Motor neuron (in vitro differentiated cells): ENCODE measurements around the gene IQCB1. TPM values are rescaled to one million over a fixed set of nuclear protein-coding genes. Genes with fewer than 3 reads are reported as not detected.

Experiments used
- ATAC-seq, 8 experiments: fragments of 200-7000 bp; cut with Tn5 transposase; replicated peaks in 6 of 8; 2 replicates each; pipeline ENCODE4 v1.8.0; 2021; ENCODE audit warnings: mild to moderate bottlenecking in 8 of 8, moderate library complexity in 8 of 8
- H3K27ac ChIP-seq, 2 donors: fragments of 250-450 bp; sonication (Bioruptor Pico); 2 replicates each; pipeline ENCODE4 v1.9.0; 2021; ENCODE audit warnings: antibody characterized with exemption in 2 of 2, mild to moderate bottlenecking in 2 of 2, moderate library complexity in 1 of 2
- H3K4me1 ChIP-seq, 2 donors: fragments of 250-450 bp; sonication (Bioruptor Pico); replicated peaks in 1 of 2; 2 replicates each; pipeline ENCODE4 v1.6.1; 2021; ENCODE audit warnings: antibody characterized with exemption in 2 of 2, mild to moderate bottlenecking in 2 of 2, moderate library complexity in 1 of 2
- H3K4me3 ChIP-seq, 5 donors: fragments of 250-450 bp; sonication (Bioruptor Pico); 2 replicates each; pipeline ENCODE4 v1.9.0; 2021; ENCODE audit warnings: antibody characterized with exemption in 5 of 5, mild to moderate bottlenecking in 5 of 5, moderate library complexity in 4 of 5
- WGBS, 10 experiments: fragments of 450-650 bp; shearing (Covaris generic); methylation state at CpG; one replicate each; pipeline ENCODE4 v1.0.0; 2022; 5-methylcytosine and 5-hydroxymethylcytosine counted together
- in situ Hi-C, 9 experiments: fragments of 400-800 bp; cut with MboI; loops; one replicate each; pipeline ENCODE4 v1.15.0; 2021; ENCODE audit warnings: low sequenced_read_pairs in 9 of 9, low pct_unique_long_range_greater_than_20kb in 2 of 9; ENCODE audit not compliant: unreplicated experiment in 9 of 9
- total RNA-seq, 8 experiments: library from RNA; unstranded; fragments of 300-600 nt; gene quantifications; 2 replicates each; pipeline versions ENCODE4 v1.2.3 to v1.2.4, GENCODE V29; 2022

IQCB1 gene
- total RNA-seq, 8 experiments from 2014 or later: 20.0 to 46.6 (median 36.4) TPM

DNA sequence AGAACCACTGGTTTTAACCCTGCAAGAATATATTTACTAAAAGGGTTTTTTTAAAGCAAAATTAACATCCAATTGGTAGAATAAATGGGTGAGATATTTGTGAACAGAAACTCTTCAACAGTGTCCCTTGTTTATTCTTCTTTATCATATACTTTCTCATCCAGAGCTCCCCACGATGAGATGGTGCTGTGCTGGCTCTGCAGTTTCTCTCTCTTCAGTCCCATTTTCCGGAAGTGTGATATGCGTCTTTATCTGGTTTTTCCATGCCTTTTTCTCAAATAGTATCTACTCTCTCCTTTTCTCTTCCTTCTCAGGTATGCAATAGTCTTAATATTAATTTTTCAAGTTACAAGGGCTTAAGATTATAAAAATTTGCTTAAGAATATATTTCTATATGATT is 1.6 kb upstream of the IQCB1 start:
- Histone ChIP-seq H3K4me3 (no peak overlapping the region), H3K4me1 (peaks cover 2 to 11% of the 10 kb centered on the region in 2 donors), H3K27ac (no peak overlapping the region)
- in situ Hi-C loops: no loop called here
- WGBS, 10 experiments: 67 to 100% (median 82%) methylated on average over 1 to 3 of the region's 3 CpGs
- no peak for ATAC-seq

DNA sequence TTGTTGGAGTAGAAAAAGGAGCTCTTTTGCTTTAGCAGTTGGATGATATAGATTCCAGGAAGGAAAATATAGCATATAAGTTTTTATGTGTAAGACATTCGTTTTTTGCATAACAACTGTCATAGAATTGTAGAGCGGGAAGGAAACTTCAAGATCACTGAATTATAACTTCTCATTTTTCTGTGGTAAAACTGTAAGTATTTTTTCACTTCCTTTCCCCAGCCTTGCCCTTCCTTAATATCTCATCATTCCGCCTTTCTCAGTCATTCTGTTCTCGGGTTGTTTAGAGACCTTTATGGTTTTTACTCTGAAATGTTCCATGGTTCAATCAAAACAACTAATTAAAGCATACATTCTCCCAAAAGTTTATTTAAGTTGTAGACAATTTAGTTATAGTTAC is 1.2 kb upstream of the IQCB1 start:
- in situ Hi-C loops: no loop called here
- Histone ChIP-seq H3K27ac (no peak overlapping the region), H3K4me1 (peaks cover 2 to 11% of the 10 kb centered on the region in 2 donors), H3K4me3 (peak overlapping the region; percentile 48 to 77 (median 60))
- 46 to 83% (median 69%) methylated on average over 2 to 4 of the region's 4 CpGs for WGBS, 10 experiments
- ATAC-seq: no peak

DNA sequence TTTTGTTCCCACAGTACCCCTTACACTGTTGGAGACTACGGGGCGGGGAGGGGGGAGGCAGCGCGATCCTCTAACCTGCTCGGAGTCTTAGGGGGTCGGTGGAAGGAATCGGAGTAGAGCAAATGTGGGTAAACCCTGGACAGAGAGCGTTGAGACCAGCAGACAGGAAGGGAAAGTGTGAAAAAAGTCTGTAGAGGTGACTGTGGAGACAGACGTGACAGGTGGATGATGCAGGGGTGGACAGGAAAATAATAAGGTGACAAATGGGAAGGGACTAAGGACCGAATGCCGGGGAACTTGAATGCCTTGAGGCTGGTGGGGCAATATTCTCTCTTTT is 573 bp upstream of the IQCB1 start:
- peak overlapping the region; percentile 48 to 77 (median 60) for H3K4me3 ChIP-seq
- peaks cover 2 to 11% of the 10 kb centered on the region in 2 donors for H3K4me1 ChIP-seq
- in situ Hi-C loops: no loop called here
- WGBS, 10 experiments: 0% methylated on average over 1 to 7 of the region's 11 CpGs; no CpG with 5 or more reads in 6 of the 10 experiments
- peak overlapping the region; percentile 12 to 37 for H3K27ac ChIP-seq
- ATAC-seq: peak in 2 of 8 experiments; percentile 8 to 9

DNA sequence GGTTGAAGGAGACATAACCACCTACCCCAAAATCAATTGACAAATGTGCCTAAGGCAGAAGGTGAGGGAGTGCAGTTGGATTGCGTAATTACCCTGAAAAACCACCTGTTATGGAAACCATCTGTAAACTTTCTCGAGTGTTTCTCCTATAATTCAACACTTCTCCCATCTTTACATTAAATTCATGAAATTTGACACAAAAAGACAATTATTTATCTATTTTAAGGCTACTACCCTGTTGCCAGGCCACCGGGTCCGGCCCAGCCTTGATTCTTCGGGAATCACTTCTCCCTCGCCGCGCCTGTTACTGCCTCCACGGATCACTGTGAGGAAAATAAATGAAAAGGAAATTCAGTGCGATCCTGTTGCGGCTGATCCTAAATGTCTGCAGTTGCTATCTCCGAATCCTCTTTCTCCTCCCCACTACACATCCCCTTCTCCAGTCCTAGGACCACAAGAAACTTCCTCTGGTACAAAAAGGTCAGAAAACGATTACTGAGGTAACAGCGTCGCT is 646 bp downstream of the IQCB1 start:
- Histone ChIP-seq H3K4me3 (peak overlapping the region; percentile 48 to 77 (median 60)), H3K4me1 (peaks cover 2 to 11% of the 10 kb centered on the region in 2 donors), H3K27ac (peak overlapping the region in 1 of 2 donors; percentile 66)
- ATAC-seq: no peak
- 0 to 20% (median 9%) methylated on average over 1 to 11 of the region's 15 CpGs; no CpG with 5 or more reads in 1 of the 10 experiments for WGBS, 10 experiments
- in situ Hi-C loops: no loop called here

DNA sequence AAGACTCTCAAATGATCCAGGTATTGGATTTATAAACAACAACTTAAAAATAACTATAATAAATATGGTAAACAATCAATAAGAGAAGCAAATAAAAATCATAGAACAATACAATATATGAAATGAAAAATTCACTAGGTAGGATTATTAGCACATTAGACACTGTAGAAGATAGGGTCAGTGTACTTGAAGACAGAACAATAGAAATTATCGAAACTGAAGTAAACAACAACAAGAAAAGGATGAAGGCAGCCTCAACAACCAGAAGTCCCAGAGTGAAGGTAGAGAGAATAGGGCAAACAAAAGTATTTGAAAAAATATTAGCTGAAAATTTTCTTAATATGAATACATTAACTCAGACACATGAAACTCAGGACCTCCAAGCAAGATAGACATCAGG is 11.9 kb downstream of the IQCB1 start:
- Histone ChIP-seq H3K4me1 (no peaks in the 10 kb centered on the region), H3K4me3 (no peak overlapping the region), H3K27ac (no peak overlapping the region)
- in situ Hi-C loops: no loop called here
- WGBS, 10 experiments: 89 to 100% (median 100%) methylated on average over 1 of the region's 1 CpG
- no peak for ATAC-seq

DNA sequence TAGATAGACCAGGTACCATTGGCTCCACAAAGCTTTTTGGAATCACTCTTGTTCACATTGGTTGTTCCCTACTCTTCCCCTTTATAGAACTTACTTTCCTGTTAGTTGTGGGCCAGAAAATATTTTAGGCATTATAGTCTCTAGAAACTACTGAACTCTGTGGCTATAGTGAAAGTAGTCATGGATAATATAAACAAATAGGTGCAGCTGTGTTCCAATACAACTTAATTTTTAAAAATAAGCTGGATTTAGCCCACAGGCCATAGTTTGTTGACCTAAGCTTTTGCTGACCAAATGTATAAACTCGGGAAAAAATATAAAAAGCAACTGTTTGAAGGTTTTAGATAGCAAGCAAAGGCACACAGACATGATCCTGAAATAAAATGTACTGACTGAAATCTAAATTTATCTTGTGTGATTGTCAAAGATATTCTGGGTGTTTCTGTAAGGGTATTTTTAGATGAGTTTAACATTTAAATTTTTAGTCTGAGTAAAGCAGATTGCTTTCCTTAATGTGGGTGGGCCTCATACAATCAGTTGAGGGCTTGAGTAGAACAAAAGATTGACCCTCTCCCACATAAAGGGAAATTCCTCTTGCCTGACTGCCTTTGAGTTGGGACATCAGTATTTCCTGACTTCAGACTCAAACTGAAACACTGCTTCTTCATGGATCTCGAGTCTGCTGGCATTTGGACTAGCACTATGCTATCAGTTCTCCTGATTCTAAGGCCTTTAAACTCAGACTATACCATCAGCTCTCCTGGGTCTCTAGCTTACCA is 13.2 kb downstream of the IQCB1 start:
- Histone ChIP-seq H3K4me3 (no peak overlapping the region), H3K27ac (no peak overlapping the region), H3K4me1 (no peaks in the 10 kb centered on the region)
- in situ Hi-C loops: no loop called here
- ATAC-seq: no peak
- WGBS, 10 experiments: 90 to 100% (median 100%) methylated on average over 1 to 2 of the region's 2 CpGs; no CpG with 5 or more reads in 3 of the 10 experiments

DNA sequence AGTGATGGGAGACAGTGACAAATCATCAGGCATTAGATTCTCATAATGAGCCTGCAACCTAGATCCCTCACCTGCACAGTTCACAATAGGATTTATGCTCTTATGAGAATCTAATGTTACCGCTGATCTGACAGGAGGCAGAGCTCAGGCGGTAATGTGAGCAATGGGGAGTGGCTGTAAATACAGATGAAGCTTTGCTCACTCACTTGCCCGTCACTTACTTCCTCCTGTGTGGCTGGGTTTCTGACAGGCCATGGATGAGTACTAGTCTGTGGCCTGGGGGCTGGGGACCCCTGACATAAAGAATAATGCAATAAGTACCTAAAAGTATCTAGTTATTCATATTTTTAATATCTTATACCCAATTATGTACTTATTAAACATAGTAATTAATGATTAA is 15.6 kb downstream of the IQCB1 start:
- H3K4me1 ChIP-seq: no peaks in the 10 kb centered on the region
- no peak overlapping the region for H3K4me3 ChIP-seq
- H3K27ac ChIP-seq: no peak overlapping the region
- 77 to 100% (median 100%) methylated on average over 1 to 3 of the region's 3 CpGs; no CpG with 5 or more reads in 5 of the 10 experiments for WGBS, 10 experiments
- ATAC-seq: no peak
- in situ Hi-C loops: no loop called here

DNA sequence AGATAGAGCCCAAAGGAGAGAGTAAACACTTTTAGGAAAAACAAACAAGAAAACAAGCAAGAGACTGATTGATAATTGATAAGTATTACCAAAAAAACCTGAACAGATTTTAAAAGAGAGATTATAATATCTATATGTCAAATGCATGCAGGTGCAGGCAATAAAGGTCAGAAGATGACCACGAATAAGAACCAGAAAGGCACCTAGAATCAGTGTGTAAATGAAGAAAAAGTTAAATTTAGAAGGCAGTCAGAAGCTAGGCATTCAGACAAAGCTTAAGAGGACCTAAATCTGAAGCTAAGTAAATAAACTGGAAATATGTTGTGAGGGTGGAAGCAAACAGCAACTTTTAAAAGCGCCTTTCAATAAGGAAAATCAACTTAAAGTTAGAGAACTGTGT is 16.3 kb downstream of the IQCB1 start:
- ATAC-seq: no peak
- WGBS, 10 experiments: 76 to 100% (median 90%) methylated on average over 2 of the region's 2 CpGs
- in situ Hi-C loops: no loop called here

DNA sequence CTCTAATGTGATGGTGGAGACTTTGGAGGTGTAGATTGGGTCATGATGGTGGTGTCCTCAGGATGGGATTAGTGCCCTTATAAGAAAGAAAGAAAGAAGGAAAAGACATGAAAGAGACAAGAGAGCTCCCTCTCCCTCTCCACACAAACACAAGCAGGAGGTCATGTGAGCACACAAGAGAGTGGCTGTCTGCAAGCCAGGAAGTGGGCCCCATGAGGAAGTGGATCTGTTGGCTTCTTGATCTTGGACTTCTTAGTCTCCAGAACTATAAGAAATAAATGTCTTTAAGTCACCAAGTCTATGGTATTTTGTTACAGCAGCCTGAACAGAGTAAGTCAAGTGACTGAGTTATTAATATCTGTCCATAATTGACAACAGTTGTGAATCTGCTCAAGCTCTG is 17.1 kb downstream of the IQCB1 start:
- ATAC-seq: no peak
- H3K27ac ChIP-seq: no peak overlapping the region
- no peaks in the 10 kb centered on the region for H3K4me1 ChIP-seq
- in situ Hi-C loops: no loop called here
- H3K4me3 ChIP-seq: no peak overlapping the region

More for the DNA sequence above, 16.3 kb downstream of the IQCB1 start:
- Histone ChIP-seq H3K4me3 (no peak overlapping the region), H3K27ac (no peak overlapping the region), H3K4me1 (no peaks in the 10 kb centered on the region)

DNA sequence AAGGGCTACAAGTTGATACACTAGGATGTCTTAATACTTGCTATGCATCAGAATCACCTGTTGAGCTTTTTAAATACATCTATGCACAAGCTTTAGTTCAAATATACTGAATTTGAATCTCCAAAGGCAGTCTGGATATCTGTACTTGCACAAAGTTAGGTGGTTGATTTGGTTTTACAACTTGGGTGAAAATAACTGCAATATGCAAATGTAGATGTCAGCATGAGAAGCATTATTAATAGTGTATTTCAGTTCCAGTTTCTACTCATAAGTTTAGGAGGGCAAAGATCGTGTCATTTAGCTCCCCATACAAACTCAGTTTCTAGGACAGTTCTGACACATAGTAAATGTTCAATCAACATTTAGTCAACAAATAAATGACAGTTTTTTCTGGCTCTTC is 25.6 kb downstream of the IQCB1 start:
- H3K27ac ChIP-seq: no peak overlapping the region
- in situ Hi-C loops: no loop called here
- no peaks in the 10 kb centered on the region for H3K4me1 ChIP-seq
- ATAC-seq: no peak
- 0 to 67% (median 6%) methylated on average over 1 of the region's 1 CpG; no CpG with 5 or more reads in 2 of the 10 experiments for WGBS, 10 experiments
- H3K4me3 ChIP-seq: no peak overlapping the region

DNA sequence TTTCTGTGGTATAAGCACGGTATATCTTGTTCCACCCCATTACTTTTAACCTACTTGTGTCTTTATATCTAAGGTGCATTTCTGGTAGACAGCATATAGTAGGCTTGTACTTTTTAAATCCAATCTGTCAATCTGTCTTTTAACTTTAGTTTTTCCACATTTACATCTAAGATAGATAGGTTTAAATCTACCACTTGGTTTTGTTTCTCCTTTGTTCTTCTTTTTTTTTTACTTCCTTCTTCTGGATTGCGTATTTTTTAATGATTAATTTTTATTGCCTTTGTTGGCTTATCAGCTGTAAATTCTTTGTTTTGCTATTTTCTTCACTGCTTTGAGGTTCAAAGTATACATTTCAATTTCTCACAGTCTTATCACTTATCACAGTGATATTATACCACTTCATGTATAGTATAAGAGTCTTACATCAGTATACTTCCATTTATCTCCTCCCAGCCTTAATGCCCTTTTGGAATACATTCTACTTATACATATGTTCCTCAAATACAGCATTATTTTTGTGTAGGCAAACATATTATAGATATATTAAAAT is 31.0 kb downstream of the IQCB1 start:
- WGBS, 10 experiments: 93 to 100% (median 98%) methylated on average over 1 to 2 of the region's 2 CpGs
- H3K4me1 ChIP-seq: no peaks in the 10 kb centered on the region
- no peak overlapping the region for H3K27ac ChIP-seq
- no peak for ATAC-seq
- in situ Hi-C loops: no loop called here
- H3K4me3 ChIP-seq: no peak overlapping the region

DNA sequence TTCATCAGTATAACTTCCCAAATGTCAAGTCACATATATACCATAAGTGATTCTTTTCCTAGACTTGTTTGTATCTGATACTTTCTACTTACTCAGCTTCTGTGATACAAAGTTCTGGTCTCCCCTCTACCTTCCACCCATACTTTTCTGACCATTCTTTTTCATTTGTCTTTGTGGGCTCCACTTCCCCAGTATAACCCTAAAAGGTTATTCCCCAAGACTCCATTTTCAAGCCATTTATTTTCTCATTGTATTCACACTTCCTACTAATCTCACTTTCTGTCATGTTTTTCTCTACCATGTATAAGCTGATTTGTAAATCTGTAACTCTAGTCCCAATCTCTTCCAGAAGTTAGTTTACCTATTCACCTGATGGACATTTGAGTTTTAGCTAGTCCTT is 34.0 kb downstream of the IQCB1 start:
- H3K4me1 ChIP-seq: no peaks in the 10 kb centered on the region
- no peak overlapping the region for H3K4me3 ChIP-seq
- no peak overlapping the region for H3K27ac ChIP-seq
- no peak for ATAC-seq
- in situ Hi-C loops: no loop called here

DNA sequence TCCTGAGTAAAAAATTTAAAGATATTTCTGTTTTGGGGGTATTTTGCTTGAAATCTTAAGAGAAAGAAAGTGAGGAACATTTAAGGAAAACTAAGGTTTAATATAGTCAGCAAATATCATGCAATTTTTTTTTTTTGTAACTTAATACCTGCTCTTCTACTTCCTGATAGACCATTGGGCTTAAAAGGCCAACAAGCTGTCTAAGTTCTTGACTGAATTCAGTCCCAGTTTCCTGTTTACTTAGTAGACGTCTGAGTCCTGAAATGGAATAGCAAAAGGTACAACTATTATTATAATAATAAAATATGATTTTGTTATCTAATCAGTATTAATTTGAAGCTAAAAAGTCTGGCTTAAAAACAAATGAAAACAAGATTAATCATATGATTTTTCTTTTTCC is 37.9 kb downstream of the IQCB1 start:
- Histone ChIP-seq H3K4me1 (no peaks in the 10 kb centered on the region), H3K27ac (no peak overlapping the region), H3K4me3 (no peak overlapping the region)
- 80 to 100% (median 89%) methylated on average over 1 of the region's 1 CpG; no CpG with 5 or more reads in 4 of the 10 experiments for WGBS, 10 experiments
- no peak for ATAC-seq
- in situ Hi-C loops: no loop called here
